CD14-positive monocyte (primary cell): ENCODE measurements around the gene GBA3. TPM values are rescaled to one million over a fixed set of nuclear protein-coding genes. Genes with fewer than 3 reads are reported as not detected.

Source experiments
- DNase-seq, 3 donors: peaks; one replicate each; pipeline ENCODE4 v3.0.0-alpha.2; 2011 to 2022
- H2AFZ ChIP-seq: 2 replicates; pipeline ENCODE4 v1.6.0; 2012; ENCODE audit warnings: mild to moderate bottlenecking, low read depth, low read length, inconsistent platforms; ENCODE audit not compliant: insufficient read depth, poor library complexity, severe bottlenecking
- H3K27ac ChIP-seq, 2 donors: 1 replicate in 1 of 2; 2 replicates in 1 of 2; pipeline ENCODE4 v1.5.1; 2012 to 2013; ENCODE audit warnings: low read length in 2 of 2, control low read depth in 1 of 2, inconsistent platforms in 1 of 2, low read depth in 1 of 2, mild to moderate bottlenecking in 1 of 2
- H3K27me3 ChIP-seq, 2 donors: one replicate each; pipeline versions ENCODE4 v1.6.0 to v1.6.1; 2011 to 2013; ENCODE audit warnings: low read length in 2 of 2; ENCODE audit not compliant: control insufficient read depth in 2 of 2, insufficient read depth in 2 of 2
- H3K36me3 ChIP-seq, 2 donors: replicated peaks in 1 of 2; 1 replicate in 1 of 2; 2 replicates in 1 of 2; pipeline versions ENCODE4 v1.5.1 to v1.6.1; 2012 to 2013; ENCODE audit warnings: low read length in 2 of 2, control low read depth in 1 of 2, inconsistent platforms in 1 of 2, mild to moderate bottlenecking in 1 of 2; ENCODE audit not compliant: insufficient read depth in 2 of 2, control insufficient read depth in 1 of 2
- H3K4me1 ChIP-seq, 2 donors: 1 replicate in 1 of 2; 2 replicates in 1 of 2; pipeline versions ENCODE4 v1.5.1 to v1.6.1; 2012 to 2013; ENCODE audit warnings: low read length in 2 of 2, control low read depth in 1 of 2, inconsistent platforms in 1 of 2, mild to moderate bottlenecking in 1 of 2, moderate library complexity in 1 of 2; ENCODE audit not compliant: insufficient read depth in 2 of 2, control insufficient read depth in 1 of 2
- H3K4me2 ChIP-seq: replicated peaks from 2 replicates; pipeline ENCODE3; 2012; ENCODE audit warnings: low read length, moderate library complexity, mild to moderate bottlenecking; ENCODE audit not compliant: poor library complexity, severe bottlenecking; ENCODE audit errors: extremely low read depth
- H3K4me3 ChIP-seq, 3 experiments: fragments of 200-600 bp in 1 of 3; sonication (generic) in 1 of 3; replicated peaks in 1 of 3; 1 replicate in 2 of 3; 2 replicates in 1 of 3; pipeline ENCODE4 v1.5.1; 2011 to 2013; ENCODE audit warnings: low read length in 3 of 3, mild to moderate bottlenecking in 3 of 3, control low read depth in 2 of 3, low read depth in 2 of 3, inconsistent platforms in 1 of 3, moderate library complexity in 1 of 3
- H3K79me2 ChIP-seq: 2 replicates; pipeline ENCODE4 v1.6.0; 2012; ENCODE audit warnings: mild to moderate bottlenecking, control low read depth, inconsistent platforms, low read length, moderate library complexity; ENCODE audit not compliant: insufficient read depth
- H3K9ac ChIP-seq: 2 replicates; pipeline ENCODE4 v1.6.0; 2017; ENCODE audit warnings: low read length, mild to moderate bottlenecking; ENCODE audit not compliant: insufficient read depth, poor library complexity, severe bottlenecking
- H3K9me3 ChIP-seq, 2 donors: replicated peaks in 1 of 2; 1 replicate in 1 of 2; 2 replicates in 1 of 2; pipeline versions ENCODE4 v1.5.1 to v1.6.1; 2012 to 2013; ENCODE audit warnings: low read length in 2 of 2, control low read depth in 1 of 2; ENCODE audit not compliant: control insufficient read depth in 1 of 2, insufficient read depth in 1 of 2
- H4K20me1 ChIP-seq: 2 replicates; pipeline ENCODE4 v1.6.0; 2012; ENCODE audit warnings: mild to moderate bottlenecking, low read length, control low read depth, moderate library complexity; ENCODE audit not compliant: insufficient read depth
- H3K27ac Mint-ChIP-seq, 7 donors: one replicate each; pipeline ENCODE4 v1.8.0; 2020; ENCODE audit warnings: mild to moderate bottlenecking in 7 of 7, mixed read lengths in 7 of 7, moderate library complexity in 6 of 7, inconsistent platforms in 2 of 7
- H3K27me3 Mint-ChIP-seq, 3 donors: one replicate each; pipeline ENCODE4 v1.8.0; 2021 to 2022; ENCODE audit warnings: low read depth in 3 of 3, mild to moderate bottlenecking in 3 of 3, mixed read lengths in 3 of 3, moderate library complexity in 3 of 3, inconsistent platforms in 1 of 3
- H3K36me3 Mint-ChIP-seq, 2 donors: one replicate each; pipeline ENCODE4 v1.8.0; 2020; ENCODE audit warnings: mixed read lengths in 2 of 2, inconsistent platforms in 1 of 2, mild to moderate bottlenecking in 1 of 2
- H3K4me1 Mint-ChIP-seq: one replicate; pipeline ENCODE4 v1.8.0; 2020; ENCODE audit warnings: mild to moderate bottlenecking, mixed read lengths
- H3K4me3 Mint-ChIP-seq, 2 donors: one replicate each; pipeline ENCODE4 v1.8.0; 2020; ENCODE audit warnings: mild to moderate bottlenecking in 2 of 2, mixed read lengths in 2 of 2, moderate library complexity in 1 of 2
- H3K9me3 Mint-ChIP-seq, 7 donors: one replicate each; pipeline ENCODE4 v1.8.0; 2020 to 2022; ENCODE audit warnings: mixed read lengths in 7 of 7, mild to moderate bottlenecking in 6 of 7, moderate library complexity in 6 of 7, inconsistent platforms in 2 of 7
- WGBS: methylation state at CpG from one replicate; pipeline ENCODE4 v1.1.5; 2013; ENCODE audit warnings: missing lambda C conversion rate; ENCODE audit not compliant: insufficient coverage; 5-methylcytosine and 5-hydroxymethylcytosine counted together
- intact Hi-C, 2 donors: fragments of 100-400 bp; cut with micrococcal nuclease; formaldehyde crosslinking; loops; one replicate each; pipeline versions ENCODE4 v1.15.0 to v1.15.1; 2023
- polyA plus RNA-seq, 3 donors: library from polyadenylated mRNA; depleted of rRNA in 1 of 3; unstranded in 2 of 3; stranded (reverse) in 1 of 3; fragments of 300-500 nt in 2 of 3; fragments of >200 nt in 1 of 3; fragmentation: Illumina TruSeq in 2 of 3; gene quantifications; 1 replicate in 2 of 3; 2 replicates in 1 of 3; pipeline ENCODE4 v1.2.3, GENCODE V29; 2012 to 2021
- TF ChIP-seq, protein P1 (sequence below): fragments of 200-600 bp; IDR thresholded peaks from one replicate; pipeline ENCODE4 v1.8.0; 2022; ENCODE audit warnings: antibody characterized with exemption, mild to moderate bottlenecking

The GBA3 gene
- polyA plus RNA-seq, 3 donors, result not detected

DNA sequence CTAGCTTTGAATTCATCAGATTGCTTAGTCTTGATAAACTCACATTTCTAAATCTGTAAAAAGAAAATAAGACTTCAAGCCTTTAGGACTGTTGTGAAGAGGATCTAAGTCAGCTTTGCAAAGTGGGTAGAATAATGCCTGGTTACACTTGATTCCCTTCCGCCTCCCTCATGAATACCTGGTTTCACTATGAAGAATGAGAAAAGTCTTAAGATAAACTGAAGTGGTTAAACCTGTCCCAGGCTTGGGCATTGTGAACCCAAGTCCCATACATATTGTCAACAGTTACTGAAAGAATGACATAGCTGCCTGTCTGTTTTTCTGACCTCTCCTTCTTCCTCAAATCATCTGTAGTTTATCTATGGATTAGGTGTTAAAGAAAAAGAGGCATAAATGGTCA is 16.7 kb upstream of the GBA3 start:
- no peak overlapping the region for H3K27ac Mint-ChIP-seq
- H3K27ac ChIP-seq, result no peak overlapping the region
- peaks cover 0 to 2% (median 0%) of the 10 kb centered on the region in 3 donors for H3K27me3 Mint-ChIP-seq
- intact Hi-C loops, result no loop called here
- WGBS, result no CpG with 5 or more reads among the region's 1 CpG
- no peaks in the 10 kb centered on the region for H3K36me3 Mint-ChIP-seq
- H3K27me3 ChIP-seq, result no peaks in the 10 kb centered on the region
- no peak overlapping the region for H2AFZ ChIP-seq
- no peaks in the 10 kb centered on the region for H4K20me1 ChIP-seq
- H3K9me3 Mint-ChIP-seq, result peaks cover 0 to 2% (median 0%) of the 10 kb centered on the region in 7 donors
- TF ChIP-seq, protein P1, sequence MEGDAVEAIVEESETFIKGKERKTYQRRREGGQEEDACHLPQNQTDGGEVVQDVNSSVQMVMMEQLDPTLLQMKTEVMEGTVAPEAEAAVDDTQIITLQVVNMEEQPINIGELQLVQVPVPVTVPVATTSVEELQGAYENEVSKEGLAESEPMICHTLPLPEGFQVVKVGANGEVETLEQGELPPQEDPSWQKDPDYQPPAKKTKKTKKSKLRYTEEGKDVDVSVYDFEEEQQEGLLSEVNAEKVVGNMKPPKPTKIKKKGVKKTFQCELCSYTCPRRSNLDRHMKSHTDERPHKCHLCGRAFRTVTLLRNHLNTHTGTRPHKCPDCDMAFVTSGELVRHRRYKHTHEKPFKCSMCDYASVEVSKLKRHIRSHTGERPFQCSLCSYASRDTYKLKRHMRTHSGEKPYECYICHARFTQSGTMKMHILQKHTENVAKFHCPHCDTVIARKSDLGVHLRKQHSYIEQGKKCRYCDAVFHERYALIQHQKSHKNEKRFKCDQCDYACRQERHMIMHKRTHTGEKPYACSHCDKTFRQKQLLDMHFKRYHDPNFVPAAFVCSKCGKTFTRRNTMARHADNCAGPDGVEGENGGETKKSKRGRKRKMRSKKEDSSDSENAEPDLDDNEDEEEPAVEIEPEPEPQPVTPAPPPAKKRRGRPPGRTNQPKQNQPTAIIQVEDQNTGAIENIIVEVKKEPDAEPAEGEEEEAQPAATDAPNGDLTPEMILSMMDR, result no peak
- H3K79me2 ChIP-seq, result no peaks in the 10 kb centered on the region
- H3K36me3 ChIP-seq, result no peaks in the 10 kb centered on the region
- H3K9me3 ChIP-seq, result no peaks in the 10 kb centered on the region
- DNase-seq, result no peak
- no peak overlapping the region for H3K4me3 ChIP-seq
- no peak overlapping the region for H3K4me3 Mint-ChIP-seq
- H3K4me2 ChIP-seq, result no peak overlapping the region
- peaks cover 6% of the 10 kb centered on the region for H3K4me1 Mint-ChIP-seq
- no peak overlapping the region for H3K9ac ChIP-seq
- H3K4me1 ChIP-seq, result no peaks in the 10 kb centered on the region

DNA sequence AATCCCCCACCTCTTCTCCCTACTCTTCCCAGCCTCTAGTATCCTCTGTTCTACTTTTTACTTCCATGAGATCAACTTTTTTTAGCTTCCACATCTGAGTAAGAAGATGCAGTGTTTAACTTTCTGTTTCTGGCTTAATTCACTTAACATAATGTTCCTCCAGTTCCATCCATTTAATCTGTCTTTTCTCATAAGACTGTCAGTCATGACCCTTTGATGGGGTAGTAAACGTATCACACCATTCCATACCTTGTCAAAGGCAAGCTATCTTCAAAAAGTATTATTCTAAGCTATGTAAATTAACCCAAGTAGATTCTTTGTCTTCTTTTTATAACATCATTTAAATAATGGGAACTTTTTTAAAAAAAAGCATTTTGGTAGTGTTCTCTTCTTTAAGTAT is 15.0 kb upstream of the GBA3 start:
- H3K36me3 ChIP-seq, result no peaks in the 10 kb centered on the region
- no peaks in the 10 kb centered on the region for H3K9me3 ChIP-seq
- H3K79me2 ChIP-seq, result no peaks in the 10 kb centered on the region
- H3K4me3 Mint-ChIP-seq, result no peak overlapping the region
- no peak overlapping the region for H3K4me3 ChIP-seq
- intact Hi-C loops, result no loop called here
- no peaks in the 10 kb centered on the region for H4K20me1 ChIP-seq
- no peak overlapping the region for H3K9ac ChIP-seq
- H3K4me1 ChIP-seq, result no peaks in the 10 kb centered on the region
- peaks cover 6% of the 10 kb centered on the region for H3K4me1 Mint-ChIP-seq
- H3K27me3 ChIP-seq, result no peaks in the 10 kb centered on the region
- TF ChIP-seq, protein P1, result no peak
- H3K27ac Mint-ChIP-seq, result no peak overlapping the region
- no peak for DNase-seq
- no peak overlapping the region for H3K4me2 ChIP-seq
- no peak overlapping the region for H2AFZ ChIP-seq
- no CpG with 5 or more reads among the region's 1 CpG for WGBS
- peaks cover 0 to 2% (median 0%) of the 10 kb centered on the region in 3 donors for H3K27me3 Mint-ChIP-seq
- peaks cover 0 to 2% (median 0%) of the 10 kb centered on the region in 7 donors for H3K9me3 Mint-ChIP-seq
- no peak overlapping the region for H3K27ac ChIP-seq
- no peaks in the 10 kb centered on the region for H3K36me3 Mint-ChIP-seq
